ENCODE results near the gene PLEKHA5. TPM values are rescaled to one million over a fixed set of nuclear protein-coding genes. Genes with fewer than 3 reads are reported as not detected.

The PLEKHA5 gene
- total RNA-seq, 1 donor from 2014 or later = 60.8 TPM

DNA sequence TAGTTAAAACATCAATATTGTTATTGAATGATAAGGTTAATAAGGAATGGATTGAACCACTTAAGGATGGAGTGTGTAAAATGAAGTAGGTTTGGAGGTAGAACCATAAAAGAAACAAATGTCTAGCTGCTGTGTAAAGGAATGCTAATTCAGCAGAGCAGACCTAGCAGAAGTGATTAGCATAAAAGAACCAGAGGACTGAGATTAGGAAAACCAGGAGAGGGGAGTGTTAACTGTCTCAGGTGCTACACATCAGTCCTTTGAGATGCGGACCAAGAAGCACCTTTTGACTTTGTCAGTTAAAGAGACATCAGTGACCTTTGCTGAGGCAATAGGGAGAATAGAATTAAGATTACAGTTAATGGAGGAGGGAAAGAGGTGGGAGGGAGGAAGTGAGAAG, 84.5 kb downstream of the PLEKHA5 start:
- peaks cover 20% of the 10 kb centered on the region for H3K9me3 ChIP-seq (replicated peaks)
- H3K27me3 ChIP-seq (ENCODE audit: low read depth) = no peaks in the 10 kb centered on the region
- no peak for DNase-seq
- TF ChIP-seq, protein P1, sequence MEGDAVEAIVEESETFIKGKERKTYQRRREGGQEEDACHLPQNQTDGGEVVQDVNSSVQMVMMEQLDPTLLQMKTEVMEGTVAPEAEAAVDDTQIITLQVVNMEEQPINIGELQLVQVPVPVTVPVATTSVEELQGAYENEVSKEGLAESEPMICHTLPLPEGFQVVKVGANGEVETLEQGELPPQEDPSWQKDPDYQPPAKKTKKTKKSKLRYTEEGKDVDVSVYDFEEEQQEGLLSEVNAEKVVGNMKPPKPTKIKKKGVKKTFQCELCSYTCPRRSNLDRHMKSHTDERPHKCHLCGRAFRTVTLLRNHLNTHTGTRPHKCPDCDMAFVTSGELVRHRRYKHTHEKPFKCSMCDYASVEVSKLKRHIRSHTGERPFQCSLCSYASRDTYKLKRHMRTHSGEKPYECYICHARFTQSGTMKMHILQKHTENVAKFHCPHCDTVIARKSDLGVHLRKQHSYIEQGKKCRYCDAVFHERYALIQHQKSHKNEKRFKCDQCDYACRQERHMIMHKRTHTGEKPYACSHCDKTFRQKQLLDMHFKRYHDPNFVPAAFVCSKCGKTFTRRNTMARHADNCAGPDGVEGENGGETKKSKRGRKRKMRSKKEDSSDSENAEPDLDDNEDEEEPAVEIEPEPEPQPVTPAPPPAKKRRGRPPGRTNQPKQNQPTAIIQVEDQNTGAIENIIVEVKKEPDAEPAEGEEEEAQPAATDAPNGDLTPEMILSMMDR (IDR thresholded peaks at IDR 0.05; ENCODE audit: borderline replicate concordance) = no peak
- H3K4me1 ChIP-seq = peaks cover 31% of the 10 kb centered on the region
- intact Hi-C loops (cut with micrococcal nuclease) = no loop called here
- peaks cover 10% of the 10 kb centered on the region for H3K36me3 ChIP-seq
- no peak overlapping the region for H3K4me3 ChIP-seq
- no peak overlapping the region for H3K27ac ChIP-seq (replicated peaks)

DNA sequence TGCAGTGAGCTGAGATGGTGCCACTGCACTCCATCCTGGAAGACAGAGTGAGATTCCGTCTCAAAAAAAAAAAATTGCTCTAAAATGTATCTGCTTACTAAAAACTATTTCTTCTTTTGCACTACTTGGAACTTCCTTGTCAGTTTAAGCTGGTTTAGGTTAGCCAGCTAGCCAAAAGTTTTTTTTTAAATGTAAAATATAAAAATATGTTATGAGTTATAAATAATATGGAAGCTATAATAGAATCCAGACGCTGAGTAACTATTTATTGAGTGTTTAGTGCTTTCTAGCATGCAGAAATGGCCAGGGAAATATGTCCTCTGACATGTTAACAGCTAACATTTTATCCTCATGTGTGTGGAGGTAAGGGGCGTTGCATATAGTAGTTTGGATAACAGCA, 85.6 kb downstream of the PLEKHA5 start:
- TF ChIP-seq, protein P1 (IDR thresholded peaks at IDR 0.05; ENCODE audit: borderline replicate concordance) = no peak
- Histone ChIP-seq H3K27me3 (ENCODE audit: low read depth) (no peaks in the 10 kb centered on the region), H3K36me3 (no peaks in the 10 kb centered on the region), H3K9me3 (replicated peaks) (peaks cover 9% of the 10 kb centered on the region), H3K4me1 (peaks cover 31% of the 10 kb centered on the region), H3K27ac (replicated peaks) (no peak overlapping the region), H3K4me3 (no peak overlapping the region)
- no peak for DNase-seq
- intact Hi-C loops (cut with micrococcal nuclease) = no loop called here

DNA sequence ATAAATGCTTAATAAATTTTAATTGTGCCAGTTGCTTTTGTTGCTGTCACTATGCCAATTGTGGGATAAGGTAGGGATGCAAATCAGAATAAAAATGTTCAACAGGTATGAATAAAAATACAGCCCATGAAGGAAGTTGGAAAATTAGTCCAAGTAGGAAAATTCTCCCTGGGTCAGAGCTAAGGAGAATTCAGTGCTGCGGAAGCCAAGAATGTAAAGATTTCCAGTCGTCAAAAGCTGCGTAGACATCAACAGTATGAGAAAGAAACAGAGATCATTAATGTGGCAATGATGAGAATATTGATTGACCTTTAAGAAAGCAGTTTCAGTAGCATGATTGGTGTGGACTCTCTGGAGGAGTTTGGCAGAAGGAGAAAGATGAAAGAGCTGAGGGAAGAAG, 87.9 kb downstream of the PLEKHA5 start:
- TF ChIP-seq, protein P1 (IDR thresholded peaks at IDR 0.05; ENCODE audit: borderline replicate concordance) = no peak
- intact Hi-C loops (cut with micrococcal nuclease) = no loop called here
- H3K27me3 ChIP-seq (ENCODE audit: low read depth) = no peaks in the 10 kb centered on the region
- peaks cover 34% of the 10 kb centered on the region for H3K4me1 ChIP-seq
- H3K27ac ChIP-seq (replicated peaks) = no peak overlapping the region
- H3K9me3 ChIP-seq (replicated peaks) = peaks cover 9% of the 10 kb centered on the region
- H3K36me3 ChIP-seq = no peaks in the 10 kb centered on the region
- H3K4me3 ChIP-seq = no peak overlapping the region
- DNase-seq = no peak

DNA sequence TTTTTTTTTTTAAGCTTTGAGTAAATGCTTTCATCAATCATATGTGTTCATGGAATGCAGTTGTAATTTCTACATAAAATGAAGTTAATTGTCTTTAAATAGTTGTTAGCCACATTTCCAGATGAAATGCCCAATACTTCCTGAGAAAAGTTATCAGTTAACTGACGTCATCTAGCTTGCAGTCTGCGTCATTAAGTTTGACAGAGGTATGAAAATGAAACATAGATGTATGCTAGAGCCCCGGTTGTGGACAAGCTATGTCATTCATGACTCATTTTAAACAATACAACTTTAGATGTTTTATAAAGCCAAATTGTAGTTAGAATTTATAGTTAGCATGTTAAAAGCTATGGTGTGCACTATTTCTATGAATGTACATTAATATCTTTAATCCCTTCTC, 90.7 kb downstream of the PLEKHA5 start:
- DNase-seq = no peak
- no peak overlapping the region for H3K4me3 ChIP-seq
- H3K36me3 ChIP-seq = no peaks in the 10 kb centered on the region
- H3K27ac ChIP-seq (replicated peaks) = no peak overlapping the region
- TF ChIP-seq, protein P1 (IDR thresholded peaks at IDR 0.05; ENCODE audit: borderline replicate concordance) = no peak
- H3K27me3 ChIP-seq (ENCODE audit: low read depth) = no peaks in the 10 kb centered on the region
- intact Hi-C loops (cut with micrococcal nuclease) = no loop called here
- H3K4me1 ChIP-seq = peaks cover 30% of the 10 kb centered on the region
- peaks cover 9% of the 10 kb centered on the region for H3K9me3 ChIP-seq (replicated peaks)

DNA sequence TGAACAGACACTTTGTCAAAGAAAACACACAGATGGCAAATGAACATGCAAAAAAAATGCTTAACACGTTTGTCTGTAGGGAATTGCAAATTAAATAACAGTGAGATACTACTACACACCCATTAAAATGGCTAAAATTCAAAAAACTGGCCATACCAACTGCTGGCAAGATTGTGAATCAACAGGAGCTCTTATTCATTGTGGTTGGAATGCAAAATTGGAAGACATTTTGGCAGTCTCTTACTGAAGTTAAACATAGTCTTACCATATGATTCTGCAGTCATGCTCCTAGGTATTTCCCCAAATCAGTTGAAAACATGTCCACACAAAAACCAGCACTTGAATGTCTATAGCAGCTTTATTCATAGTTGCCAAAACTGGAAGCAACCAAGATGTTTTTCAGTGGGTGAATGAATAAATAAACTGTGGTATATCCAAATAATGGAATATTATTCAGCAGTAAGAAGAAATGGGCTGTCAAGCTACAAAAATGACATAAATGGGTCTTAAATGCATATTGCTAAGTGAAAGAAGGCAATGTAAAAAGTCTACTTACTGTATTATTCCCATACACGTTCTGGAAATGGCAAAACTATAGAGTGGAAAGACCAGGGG, 91.4 kb downstream of the PLEKHA5 start:
- intact Hi-C loops (cut with micrococcal nuclease) = no loop called here

More for the DNA sequence above, 91.4 kb downstream of the PLEKHA5 start:
- Histone ChIP-seq H3K27me3 (ENCODE audit: low read depth) (no peaks in the 10 kb centered on the region), H3K36me3 (no peaks in the 10 kb centered on the region), H3K9me3 (replicated peaks) (peaks cover 11% of the 10 kb centered on the region), H3K27ac (replicated peaks) (no peak overlapping the region), H3K4me1 (peaks cover 28% of the 10 kb centered on the region), H3K4me3 (no peak overlapping the region)
- DNase-seq = no peak
- TF ChIP-seq, protein P1 (IDR thresholded peaks at IDR 0.05; ENCODE audit: borderline replicate concordance) = no peak
